Heart left ventricle (tissue), 16 donors: ENCODE measurements around the gene DHX32. TPM values are rescaled to one million over a fixed set of nuclear protein-coding genes. Genes with fewer than 3 reads are reported as not detected.

Experiments
- ATAC-seq, 4 donors: fragments of 200-7000 bp; cut with Tn5 transposase; one replicate each; pipeline ENCODE4 v1.9.1; 2020 to 2022; ENCODE audit warnings: moderate library complexity in 4 of 4, mild to moderate bottlenecking in 3 of 4, moderate number of reproducible peaks in 1 of 4
- DNase-seq, 5 donors: peaks; one replicate each; pipeline ENCODE4 v3.0.0-alpha.2; 2020
- H3K27ac ChIP-seq, 12 donors: fragments of 200-600 bp; sonication (generic) in 4 of 12; one replicate each; pipeline versions ENCODE4 v1.5.0 to v1.8.0; 2016 to 2022; ENCODE audit warnings: mild to moderate bottlenecking in 2 of 12
- H3K27me3 ChIP-seq, 9 donors: fragments of 200-600 bp; sonication (generic) in 2 of 9; one replicate each; pipeline versions ENCODE4 v1.5.1 to v1.8.0; 2016 to 2022; ENCODE audit warnings: mild to moderate bottlenecking in 3 of 9
- H3K36me3 ChIP-seq, 9 donors: fragments of 200-600 bp; sonication (generic) in 2 of 9; one replicate each; pipeline versions ENCODE4 v1.5.0 to v1.8.0; 2018 to 2022; ENCODE audit warnings: mild to moderate bottlenecking in 2 of 9
- H3K4me1 ChIP-seq, 12 donors: fragments of 200-600 bp; sonication (generic) in 4 of 12; one replicate each; pipeline versions ENCODE4 v1.5.0 to v1.8.0; 2016 to 2022; ENCODE audit warnings: mild to moderate bottlenecking in 3 of 12
- H3K4me3 ChIP-seq, 12 donors: fragments of 200-600 bp; sonication (generic) in 4 of 12; one replicate each; pipeline versions ENCODE4 v1.5.0 to v1.8.0; 2017 to 2022; ENCODE audit warnings: mild to moderate bottlenecking in 9 of 12, moderate library complexity in 4 of 12
- H3K9me3 ChIP-seq, 12 donors: fragments of 200-600 bp; sonication (generic) in 4 of 12; one replicate each; pipeline versions ENCODE4 v1.5.0 to v1.8.0; 2016 to 2022; ENCODE audit warnings: mild to moderate bottlenecking in 1 of 12
- CTCF ChIP-seq, 12 donors: fragments of 200-600 bp; sonication (generic) in 4 of 12; IDR thresholded peaks; one replicate each; pipeline versions ENCODE4 v1.5.0 to v1.8.0; 2018 to 2022; ENCODE audit warnings: antibody characterized with exemption in 12 of 12, mild to moderate bottlenecking in 5 of 12
- POLR2A ChIP-seq, 2 donors: fragments of 450-650 bp; IDR thresholded peaks; one replicate each; pipeline ENCODE4 v1.6.1; 2017; ENCODE audit warnings: antibody characterized with exemption in 2 of 2, mild to moderate bottlenecking in 2 of 2, moderate library complexity in 2 of 2
- WGBS, 4 donors: extraction: QIAGEN DNeasy Blood & Tissue Kit in 2 of 4; methylation state at CpG; one replicate each; pipeline versions ENCODE4 v1.1.5 to v1.1.7; 2013 to 2018; 5-methylcytosine and 5-hydroxymethylcytosine counted together
- intact Hi-C, 10 donors: fragments of 100-400 bp; cut with DNase I; formaldehyde crosslinking; loops; one replicate each; pipeline versions ENCODE4 v1.11.1 to v1.14.2; 2022
- polyA plus RNA-seq, 2 donors: library from polyadenylated mRNA; stranded (reverse); fragments of 200-250 nt; gene quantifications; one replicate each; pipeline ENCODE4 v1.2.3, GENCODE V29; 2013
- total RNA-seq, 9 donors: library from RNA; depleted of rRNA in 2 of 9; stranded (reverse); fragments of >200 nt in 2 of 9; fragmentation: NEBNext Ultra II Directional in 3 of 9; extraction: Animal tissue kit (Norgen Biotek cat#: 25700) in 3 of 9; gene quantifications; one replicate each; pipeline versions ENCODE4 v1.1.0 to v1.2.4, GENCODE V29; 2016 to 2023
- donor health status: ischemic (EF 13 %, LVEDD 7.1; RV severe dilation, severe dysfunction).
- donor health status: healthy with polysubstance abuse.
- donor health status: DM: no; HTN: yes; CAD: no.
- donor health status: DM: no; HTN: no; CAD: no.
- donor health status: ischemic (EF 25% LVEDD 6.9; RV normal size, moderate dysfunction).
- donor health status: ischemic (EF 25% LVEDD 5.7; RV mildly dilated, moderate dysfunction).
- donor health status: healthy.
- donor health status: DM: yes; HTN: yes; CAD: no.
- donor health status: ischemic (EF 35%, LVEDD 5.7; RV mildly dilated, moderate dysfunction).
- donor health status: nonischemic (EF 11% LVEDD 7.7; RV severe dilation, severe dysfunction).
- donor health status: DM: yes; HTN: yes; CAD: no.
- donor health status: PGD.
- donor health status: ischemic (EF 29% LVEDD 5.4; RV normal size, mild dysfunction).
- donor health status: nonischemic (EF 23%, LVEDD 6.1; RV moderate dilation, normal function).

DHX32 gene
- total and polyA plus RNA-seq, 11 donors, result 24.6 to 60.7 (median 37.9) TPM

- WGBS, 4 donors, result 91 to 98% (median 96%) methylated on average over 3 of the region's 3 CpGs
- no peak for DNase-seq
- H3K9me3 ChIP-seq, result no peaks in the 10 kb centered on the region
- H3K27ac ChIP-seq, result no peak overlapping the region
- intact Hi-C loops, result no loop called here
- peaks cover 0 to 91% (median 81%) of the 10 kb centered on the region in 9 donors for H3K36me3 ChIP-seq
- no peak overlapping the region for H3K4me3 ChIP-seq
- no peak for TF ChIP-seq POLR2A (IDR thresholded peaks at IDR 0.05)
- no peak for TF ChIP-seq CTCF (IDR thresholded peaks at IDR 0.05)
- peaks cover 0 to 19% (median 6%) of the 10 kb centered on the region in 12 donors for H3K4me1 ChIP-seq
- no peak for ATAC-seq
- no peaks in the 10 kb centered on the region for H3K27me3 ChIP-seq
Measured at GRCh38 chr10:125840955-125841354, 40.1 kb downstream of the DHX32 start.

DNA sequence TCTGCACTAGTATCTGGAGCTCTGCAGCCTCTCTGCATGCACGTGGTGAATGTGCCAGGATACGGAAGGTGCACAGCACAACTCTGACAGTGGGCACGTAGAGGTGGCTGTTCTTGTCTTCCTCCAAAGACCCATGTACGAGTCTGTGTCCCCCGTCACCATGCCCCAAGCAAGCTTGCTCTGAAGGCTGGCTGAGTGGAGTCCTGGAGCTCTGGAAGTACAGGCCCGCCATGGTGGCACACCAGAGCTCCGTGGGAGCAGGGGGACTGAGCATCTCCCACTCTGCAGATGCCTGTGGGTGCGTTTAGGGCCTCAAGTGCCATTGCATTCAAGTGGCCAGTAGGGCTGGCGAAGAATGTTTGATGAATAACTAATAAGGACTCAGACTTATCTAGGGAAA is 40.7 kb downstream of the DHX32 start:
- peaks cover 0 to 17% (median 6%) of the 10 kb centered on the region in 12 donors for H3K4me1 ChIP-seq
- H3K27ac ChIP-seq, result no peak overlapping the region
- WGBS, 4 donors, result 91 to 93% (median 93%) methylated on average over 9 of the region's 9 CpGs
- ATAC-seq (no peak), DNase-seq (peak in 1 of 5 donors; percentile 55)
- intact Hi-C loops, result no loop called here
- H3K36me3 ChIP-seq, result peaks cover 0 to 92% (median 83%) of the 10 kb centered on the region in 9 donors
- no peaks in the 10 kb centered on the region for H3K27me3 ChIP-seq
- H3K9me3 ChIP-seq, result no peaks in the 10 kb centered on the region
- H3K4me3 ChIP-seq, result no peak overlapping the region
- no peak for TF ChIP-seq CTCF (IDR thresholded peaks at IDR 0.05)
- no peak for TF ChIP-seq POLR2A (IDR thresholded peaks at IDR 0.05)

DNA sequence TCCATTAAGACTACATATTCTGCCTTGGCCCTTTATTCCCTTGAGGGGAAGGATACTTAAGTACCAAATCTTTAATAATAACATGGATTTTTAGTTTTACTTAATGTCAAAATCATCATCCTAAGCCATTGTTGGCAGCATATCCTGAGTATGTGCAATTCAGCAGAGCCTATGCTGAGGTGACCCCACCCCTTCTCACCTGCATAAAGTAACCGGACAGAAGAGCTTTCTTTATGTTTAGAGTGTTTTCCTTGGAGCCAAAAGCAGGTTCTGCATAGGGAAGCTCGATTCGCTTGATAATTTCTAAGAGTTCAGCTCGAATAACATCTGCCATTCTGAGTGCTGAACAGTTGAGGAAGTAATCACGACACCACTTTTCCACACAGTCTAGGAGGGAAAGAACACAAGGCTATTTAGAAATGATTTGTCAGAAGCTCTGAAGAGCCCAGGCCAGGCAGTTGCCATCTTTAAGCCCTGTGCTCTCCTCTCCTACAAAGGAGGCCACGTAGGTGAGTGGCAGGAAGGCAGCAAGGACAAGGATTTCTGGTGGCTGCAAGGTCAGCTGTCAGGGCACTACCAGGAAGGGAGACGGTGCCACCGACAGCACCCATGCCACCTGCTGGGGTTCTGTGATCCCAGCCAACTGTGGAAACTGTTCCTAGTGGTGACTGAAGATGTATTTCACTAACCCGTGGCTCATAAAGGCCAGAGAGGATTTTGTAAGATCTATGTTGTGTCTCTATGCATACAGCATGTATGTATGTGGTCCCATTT is 42.1 kb downstream of the DHX32 start:
- intact Hi-C loops, result no loop called here
- TF ChIP-seq CTCF (IDR thresholded peaks at IDR 0.05) (no peak), POLR2A (IDR thresholded peaks at IDR 0.05) (no peak)

DNA sequence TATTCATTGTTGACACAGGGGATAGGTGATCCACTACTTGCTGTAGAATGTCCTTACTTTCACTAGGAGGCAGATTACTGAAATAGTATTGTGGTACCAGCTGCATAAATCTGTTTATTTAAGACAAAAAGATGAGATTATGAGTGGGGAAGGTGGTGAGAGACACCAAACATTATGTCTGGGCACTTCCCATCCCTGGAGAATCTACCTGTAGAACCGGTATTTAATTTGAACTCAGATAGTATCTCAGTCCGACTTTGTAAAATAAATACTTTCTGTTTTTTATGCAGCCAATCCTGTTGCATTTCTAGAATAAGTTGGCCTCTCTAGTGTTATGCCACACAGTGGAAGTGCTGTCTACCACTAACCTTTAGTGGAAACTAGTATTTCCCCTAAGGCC is 44.3 kb downstream of the DHX32 start:
- TF ChIP-seq CTCF (IDR thresholded peaks at IDR 0.05) (no peak), POLR2A (IDR thresholded peaks at IDR 0.05) (no peak)
- Histone ChIP-seq H3K9me3 (no peaks in the 10 kb centered on the region), H3K4me3 (no peak overlapping the region), H3K27ac (no peak overlapping the region), H3K27me3 (no peaks in the 10 kb centered on the region), H3K4me1 (no peaks in the 10 kb centered on the region), H3K36me3 (peaks cover 0 to 100% (median 100%) of the 10 kb centered on the region in 9 donors)
- WGBS, 4 donors, result 80 to 90% (median 82%) methylated on average over 2 of the region's 2 CpGs
- ATAC-seq (peak in 1 of 4 donors; percentile 14), DNase-seq (no peak)
- intact Hi-C loops, result no loop called here

More for the DNA sequence above, 42.1 kb downstream of the DHX32 start:
- Histone ChIP-seq H3K27me3 (no peaks in the 10 kb centered on the region), H3K27ac (no peak overlapping the region), H3K4me1 (peaks cover 0 to 3% (median 0%) of the 10 kb centered on the region in 12 donors), H3K36me3 (peaks cover 0 to 100% (median 91%) of the 10 kb centered on the region in 9 donors), H3K4me3 (no peak overlapping the region), H3K9me3 (no peaks in the 10 kb centered on the region)
- no peak for DNase-seq
- ATAC-seq, result peak in 1 of 4 donors; percentile 12
- WGBS, 4 donors, result 80 to 86% (median 84%) methylated on average over 9 of the region's 9 CpGs
